ENCODE measurements around the gene HLA-DQB2.
"Not testable (repeated sequence)": the region's sequence is repeated elsewhere in the genome, so short reads cannot be mapped to it uniquely, and the experiment has no call there.

DNA sequence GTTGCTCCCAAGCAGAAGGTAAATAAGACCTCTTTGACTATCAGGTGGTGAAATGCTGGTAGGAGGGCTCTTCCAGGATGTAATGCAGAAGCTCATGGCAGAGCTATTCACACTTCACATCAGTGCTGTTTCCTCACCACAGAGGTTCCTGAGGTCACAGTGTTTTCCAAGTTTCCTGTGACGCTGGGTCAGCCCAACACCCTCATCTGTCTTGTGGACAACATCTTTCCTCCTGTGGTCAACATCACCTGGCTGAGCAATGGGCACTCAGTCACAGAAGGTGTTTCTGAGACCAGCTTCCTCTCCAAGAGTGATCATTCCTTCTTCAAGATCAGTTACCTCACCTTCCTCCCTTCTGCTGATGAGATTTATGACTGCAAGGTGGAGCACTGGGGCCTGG is 17.7 kb downstream of the HLA-DQB2 start:
- TF ChIP-seq, protein P1, sequence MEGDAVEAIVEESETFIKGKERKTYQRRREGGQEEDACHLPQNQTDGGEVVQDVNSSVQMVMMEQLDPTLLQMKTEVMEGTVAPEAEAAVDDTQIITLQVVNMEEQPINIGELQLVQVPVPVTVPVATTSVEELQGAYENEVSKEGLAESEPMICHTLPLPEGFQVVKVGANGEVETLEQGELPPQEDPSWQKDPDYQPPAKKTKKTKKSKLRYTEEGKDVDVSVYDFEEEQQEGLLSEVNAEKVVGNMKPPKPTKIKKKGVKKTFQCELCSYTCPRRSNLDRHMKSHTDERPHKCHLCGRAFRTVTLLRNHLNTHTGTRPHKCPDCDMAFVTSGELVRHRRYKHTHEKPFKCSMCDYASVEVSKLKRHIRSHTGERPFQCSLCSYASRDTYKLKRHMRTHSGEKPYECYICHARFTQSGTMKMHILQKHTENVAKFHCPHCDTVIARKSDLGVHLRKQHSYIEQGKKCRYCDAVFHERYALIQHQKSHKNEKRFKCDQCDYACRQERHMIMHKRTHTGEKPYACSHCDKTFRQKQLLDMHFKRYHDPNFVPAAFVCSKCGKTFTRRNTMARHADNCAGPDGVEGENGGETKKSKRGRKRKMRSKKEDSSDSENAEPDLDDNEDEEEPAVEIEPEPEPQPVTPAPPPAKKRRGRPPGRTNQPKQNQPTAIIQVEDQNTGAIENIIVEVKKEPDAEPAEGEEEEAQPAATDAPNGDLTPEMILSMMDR (IDR thresholded peaks at IDR 0.05) = not testable (repeated sequence)
- TF ChIP-seq POLR2A, EP300 (IDR thresholded peaks at IDR 0.05): not testable (repeated sequence)

All from ovary (tissue), 3 donors.